ENCODE results near the gene PISD. TPM values are rescaled to one million over a fixed set of nuclear protein-coding genes. Genes with fewer than 3 reads are reported as not detected.
"Not testable (repeated sequence)": the region's sequence is repeated elsewhere in the genome, so short reads cannot be mapped to it uniquely, and the experiment has no call there.

Gene PISD
- total and polyA plus RNA-seq, 2 donors (not counting 1 experiment from before 2014, with no cell fraction given) = 21.1 to 25.6 TPM

GRCh38 chr22:31695423-31695822, 33.4 kb upstream of the PISD start:
- DNase-seq (ENCODE audit: low read depth in 2 of 2) = no peak
- Histone ChIP-seq H3K27me3 (ENCODE audit: control insufficient read depth, insufficient read depth, low read length) (no peaks in the 10 kb centered on the region), H3K36me3 (ENCODE audit: control insufficient read depth, insufficient read depth, low read length) (no peaks in the 10 kb centered on the region), H3K4me3 (replicated peaks in 1 of 4; ENCODE audit: control extremely low read depth in 1 of 4, insufficient read depth in 1 of 4, low read depth in 3 of 4, low read length in 4 of 4) (no peak overlapping the region), H3K9ac (ENCODE audit: insufficient read depth, low read length) (no peak overlapping the region), H4K20me1 (ENCODE audit: control insufficient read depth, extremely low read depth, insufficient read depth, low read length) (no peaks in the 10 kb centered on the region), H3K4me1 (ENCODE audit: control insufficient read depth, extremely low read depth, insufficient read depth, low read length) (no peaks in the 10 kb centered on the region), H3K9me3 (ENCODE audit: control insufficient read depth, insufficient read depth, low read depth, low read length) (no peaks in the 10 kb centered on the region), H3K27ac (ENCODE audit: insufficient read depth, low read length) (no peak overlapping the region), H3K4me2 (ENCODE audit: extremely low read depth, insufficient read depth, low read length) (no peak overlapping the region), H3K79me2 (ENCODE audit: control insufficient read depth, insufficient read depth, low read length) (no peaks in the 10 kb centered on the region), H2AFZ (ENCODE audit: low read length) (no peak overlapping the region)
- TF ChIP-seq EZH2 (IDR thresholded peaks at IDR 0.05; ENCODE audit: low read length, missing control alignments) = no peak

GRCh38 chr22:31694046-31694445, 32.0 kb upstream of the PISD start:
- not testable (repeated sequence) for H3K9ac ChIP-seq (ENCODE audit: insufficient read depth, low read length); H4K20me1 ChIP-seq (ENCODE audit: control insufficient read depth, extremely low read depth, insufficient read depth, low read length); H3K27me3 ChIP-seq (ENCODE audit: control insufficient read depth, insufficient read depth, low read length); H3K4me1 ChIP-seq (ENCODE audit: control insufficient read depth, extremely low read depth, insufficient read depth, low read length); H3K9me3 ChIP-seq (ENCODE audit: control insufficient read depth, insufficient read depth, low read depth, low read length); H2AFZ ChIP-seq (ENCODE audit: low read length); H3K79me2 ChIP-seq (ENCODE audit: control insufficient read depth, insufficient read depth, low read length); H3K4me3 ChIP-seq (replicated peaks in 1 of 4; ENCODE audit: control extremely low read depth in 1 of 4, insufficient read depth in 1 of 4, low read depth in 3 of 4, low read length in 4 of 4); H3K27ac ChIP-seq (ENCODE audit: insufficient read depth, low read length); H3K4me2 ChIP-seq (ENCODE audit: extremely low read depth, insufficient read depth, low read length); H3K36me3 ChIP-seq (ENCODE audit: control insufficient read depth, insufficient read depth, low read length); DNase-seq (ENCODE audit: low read depth in 2 of 2)

GRCh38 chr22:31692186-31692886, 30.3 kb upstream of the PISD start:
- no peak for TF ChIP-seq CTCF (conservative IDR thresholded peaks at IDR 0.05 in 1 of 2, IDR thresholded peaks at IDR 0.05 in 1 of 2; ENCODE audit: low read depth in 1 of 2, low read length in 2 of 2)
- no peak for TF ChIP-seq EZH2 (IDR thresholded peaks at IDR 0.05; ENCODE audit: low read length, missing control alignments)
- Histone ChIP-seq H3K4me1 (ENCODE audit: control insufficient read depth, extremely low read depth, insufficient read depth, low read length) (no peaks in the 10 kb centered on the region), H3K9me3 (ENCODE audit: control insufficient read depth, insufficient read depth, low read depth, low read length) (no peaks in the 10 kb centered on the region), H3K27me3 (ENCODE audit: control insufficient read depth, insufficient read depth, low read length) (no peaks in the 10 kb centered on the region), H3K4me3 (replicated peaks in 1 of 4; ENCODE audit: control extremely low read depth in 1 of 4, insufficient read depth in 1 of 4, low read depth in 3 of 4, low read length in 4 of 4) (no peak overlapping the region), H3K9ac (ENCODE audit: insufficient read depth, low read length) (no peak overlapping the region), H3K27ac (ENCODE audit: insufficient read depth, low read length) (no peak overlapping the region), H3K79me2 (ENCODE audit: control insufficient read depth, insufficient read depth, low read length) (no peaks in the 10 kb centered on the region), H4K20me1 (ENCODE audit: control insufficient read depth, extremely low read depth, insufficient read depth, low read length) (no peaks in the 10 kb centered on the region), H2AFZ (ENCODE audit: low read length) (no peak overlapping the region), H3K4me2 (ENCODE audit: extremely low read depth, insufficient read depth, low read length) (no peak overlapping the region), H3K36me3 (ENCODE audit: control insufficient read depth, insufficient read depth, low read length) (no peaks in the 10 kb centered on the region)
- peak; percentile 31 to 55 for DNase-seq (ENCODE audit: low read depth in 2 of 2)

- no peak overlapping the region for H3K4me2 ChIP-seq (ENCODE audit: extremely low read depth, insufficient read depth, low read length)
- no peaks in the 10 kb centered on the region for H3K9me3 ChIP-seq (ENCODE audit: control insufficient read depth, insufficient read depth, low read depth, low read length)
- no peak overlapping the region for H2AFZ ChIP-seq (ENCODE audit: low read length)
- H3K4me1 ChIP-seq (ENCODE audit: control insufficient read depth, extremely low read depth, insufficient read depth, low read length) = no peaks in the 10 kb centered on the region
- no peak overlapping the region for H3K27ac ChIP-seq (ENCODE audit: insufficient read depth, low read length)
- TF ChIP-seq EZH2 (IDR thresholded peaks at IDR 0.05; ENCODE audit: low read length, missing control alignments) = no peak
- TF ChIP-seq CTCF (conservative IDR thresholded peaks at IDR 0.05 in 1 of 2, IDR thresholded peaks at IDR 0.05 in 1 of 2; ENCODE audit: low read depth in 1 of 2, low read length in 2 of 2) = no peak
- no peaks in the 10 kb centered on the region for H3K36me3 ChIP-seq (ENCODE audit: control insufficient read depth, insufficient read depth, low read length)
- no peak overlapping the region for H3K9ac ChIP-seq (ENCODE audit: insufficient read depth, low read length)
- H3K27me3 ChIP-seq (ENCODE audit: control insufficient read depth, insufficient read depth, low read length) = no peaks in the 10 kb centered on the region
- no peak overlapping the region for H3K4me3 ChIP-seq (replicated peaks in 1 of 4; ENCODE audit: control extremely low read depth in 1 of 4, insufficient read depth in 1 of 4, low read depth in 3 of 4, low read length in 4 of 4)
- no peaks in the 10 kb centered on the region for H4K20me1 ChIP-seq (ENCODE audit: control insufficient read depth, extremely low read depth, insufficient read depth, low read length)
- H3K79me2 ChIP-seq (ENCODE audit: control insufficient read depth, insufficient read depth, low read length) = no peaks in the 10 kb centered on the region
- DNase-seq (ENCODE audit: low read depth in 2 of 2) = no peak
Measured at GRCh38 chr22:31691408-31691807, 29.4 kb upstream of the PISD start.
